ENCODE data around the gene PARG.
"Not testable (repeated sequence)": the region's sequence is repeated elsewhere in the genome, so short reads cannot be mapped to it uniquely, and the experiment has no call there.

DNA sequence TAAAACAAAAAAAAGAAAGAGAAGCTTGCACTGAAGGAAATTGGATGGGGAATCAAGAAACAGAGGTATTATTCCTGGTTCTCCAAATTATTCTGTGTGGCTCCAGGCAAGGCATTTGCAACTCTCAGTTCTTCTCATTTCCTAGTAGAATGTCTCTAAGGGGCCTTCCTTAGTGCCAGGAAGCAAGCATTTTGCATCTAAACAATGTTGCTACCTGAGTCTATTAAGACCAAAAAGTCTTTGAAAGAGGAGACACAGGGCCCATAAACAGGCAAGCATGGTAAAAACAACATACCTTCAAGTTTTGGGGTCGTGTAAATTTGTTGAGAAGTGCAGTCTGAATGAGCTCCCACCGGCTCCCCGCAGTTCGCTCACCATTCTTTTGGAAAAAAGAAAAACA lies 19.8 kb downstream of the PARG start:
- TF ChIP-seq, protein P1, sequence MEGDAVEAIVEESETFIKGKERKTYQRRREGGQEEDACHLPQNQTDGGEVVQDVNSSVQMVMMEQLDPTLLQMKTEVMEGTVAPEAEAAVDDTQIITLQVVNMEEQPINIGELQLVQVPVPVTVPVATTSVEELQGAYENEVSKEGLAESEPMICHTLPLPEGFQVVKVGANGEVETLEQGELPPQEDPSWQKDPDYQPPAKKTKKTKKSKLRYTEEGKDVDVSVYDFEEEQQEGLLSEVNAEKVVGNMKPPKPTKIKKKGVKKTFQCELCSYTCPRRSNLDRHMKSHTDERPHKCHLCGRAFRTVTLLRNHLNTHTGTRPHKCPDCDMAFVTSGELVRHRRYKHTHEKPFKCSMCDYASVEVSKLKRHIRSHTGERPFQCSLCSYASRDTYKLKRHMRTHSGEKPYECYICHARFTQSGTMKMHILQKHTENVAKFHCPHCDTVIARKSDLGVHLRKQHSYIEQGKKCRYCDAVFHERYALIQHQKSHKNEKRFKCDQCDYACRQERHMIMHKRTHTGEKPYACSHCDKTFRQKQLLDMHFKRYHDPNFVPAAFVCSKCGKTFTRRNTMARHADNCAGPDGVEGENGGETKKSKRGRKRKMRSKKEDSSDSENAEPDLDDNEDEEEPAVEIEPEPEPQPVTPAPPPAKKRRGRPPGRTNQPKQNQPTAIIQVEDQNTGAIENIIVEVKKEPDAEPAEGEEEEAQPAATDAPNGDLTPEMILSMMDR (IDR thresholded peaks at IDR 0.05): not testable (repeated sequence)
- TF ChIP-seq POLR2A (IDR thresholded peaks at IDR 0.05): not testable (repeated sequence)
